KMS-11 (cell line): ENCODE results near the gene TTC28.

ENCODE experiments used
- H2AFZ ChIP-seq: fragments of 200-600 bp; sonication (generic); 2 replicates; pipeline ENCODE4 v1.6.1; 2016; ENCODE audit warnings: antibody characterized with exemption, mixed run types, low read depth
- H3K27ac ChIP-seq: fragments of 200-600 bp; sonication (generic); 2 replicates; pipeline ENCODE4 v1.6.1; 2016; ENCODE audit warnings: mild to moderate bottlenecking, mixed run types
- H3K27me3 ChIP-seq: fragments of 200-600 bp; sonication (generic); 2 replicates; pipeline ENCODE4 v1.6.1; 2017; ENCODE audit warnings: mild to moderate bottlenecking, low read depth, mixed run types, moderate library complexity; ENCODE audit not compliant: insufficient read depth
- H3K36me3 ChIP-seq: fragments of 200-600 bp; sonication (generic); 2 replicates; pipeline ENCODE4 v1.6.1; 2017; ENCODE audit warnings: mild to moderate bottlenecking, mixed run types; ENCODE audit not compliant: insufficient read depth
- H3K4me1 ChIP-seq: fragments of 200-600 bp; sonication (generic); 2 replicates; pipeline ENCODE4 v1.6.1; 2016; ENCODE audit warnings: mild to moderate bottlenecking, low read depth, mixed run types; ENCODE audit not compliant: poor library complexity, severe bottlenecking
- H3K4me2 ChIP-seq: fragments of 200-600 bp; sonication (generic); 2 replicates; pipeline ENCODE4 v1.7.0; 2016; ENCODE audit warnings: mild to moderate bottlenecking, mixed run types
- H3K4me3 ChIP-seq: fragments of 200-600 bp; sonication (generic); IDR thresholded peaks from 2 replicates; pipeline ENCODE4 v1.6.1; 2017; ENCODE audit warnings: low read depth, low read length, mixed read lengths; ENCODE audit not compliant: insufficient read depth
- H3K79me2 ChIP-seq: fragments of 200-600 bp; sonication (generic); 2 replicates; pipeline ENCODE4 v1.6.1; 2016; ENCODE audit warnings: low read depth, mixed run types; ENCODE audit not compliant: insufficient read depth
- H3K9ac ChIP-seq: fragments of 200-600 bp; sonication (generic); 2 replicates; pipeline ENCODE4 v1.6.1; 2016; ENCODE audit warnings: mild to moderate bottlenecking, mixed run types
- H4K20me1 ChIP-seq: fragments of 200-600 bp; sonication (generic); 2 replicates; pipeline ENCODE4 v1.6.1; 2016; ENCODE audit warnings: mild to moderate bottlenecking, mixed run types; ENCODE audit not compliant: insufficient read depth
- CTCF ChIP-seq: fragments of 200-600 bp; sonication (generic); conservative IDR thresholded peaks from 2 replicates; pipeline ENCODE4 v1.6.1; 2017; ENCODE audit warnings: low read depth, mild to moderate bottlenecking, antibody characterized with exemption, low read length, moderate library complexity, mixed read lengths

Gene TTC28

GRCh38 chr22:28484662-28485061 lies 195.0 kb downstream of the TTC28 start:
- TF ChIP-seq CTCF = no peak
- Histone ChIP-seq H3K4me2 (no peak overlapping the region), H3K4me3 (no peak overlapping the region), H3K27ac (no peak overlapping the region), H4K20me1 (no peaks in the 10 kb centered on the region), H3K79me2 (no peaks in the 10 kb centered on the region), H3K27me3 (no peaks in the 10 kb centered on the region), H3K36me3 (no peaks in the 10 kb centered on the region), H3K9ac (no peak overlapping the region), H3K4me1 (no peaks in the 10 kb centered on the region), H2AFZ (no peak overlapping the region)

GRCh38 chr22:28481725-28482124 lies 197.9 kb downstream of the TTC28 start:
- TF ChIP-seq CTCF = no peak

GRCh38 chr22:28480000-28480715 lies 199.5 kb downstream of the TTC28 start:
- H2AFZ ChIP-seq = no peak overlapping the region
- no peak overlapping the region for H3K9ac ChIP-seq
- no peaks in the 10 kb centered on the region for H3K27me3 ChIP-seq
- no peak for TF ChIP-seq CTCF
- no peaks in the 10 kb centered on the region; the same call in 1 of the 2 replicates for H4K20me1 ChIP-seq
- no peaks in the 10 kb centered on the region for H3K79me2 ChIP-seq
- no peaks in the 10 kb centered on the region for H3K4me1 ChIP-seq
- H3K27ac ChIP-seq = no peak overlapping the region
- no peaks in the 10 kb centered on the region for H3K36me3 ChIP-seq
- H3K4me2 ChIP-seq = no peak overlapping the region
- no peak overlapping the region for H3K4me3 ChIP-seq

More at GRCh38 chr22:28481725-28482124, 197.9 kb downstream of the TTC28 start:
- Histone ChIP-seq H3K79me2 (no peaks in the 10 kb centered on the region), H3K27ac (no peak overlapping the region), H4K20me1 (no peaks in the 10 kb centered on the region; the same call in 1 of the 2 replicates), H3K4me3 (no peak overlapping the region), H3K27me3 (no peaks in the 10 kb centered on the region), H2AFZ (no peak overlapping the region), H3K4me2 (no peak overlapping the region), H3K9ac (no peak overlapping the region), H3K36me3 (no peaks in the 10 kb centered on the region), H3K4me1 (no peaks in the 10 kb centered on the region)

- Histone ChIP-seq H3K4me2 (no peak overlapping the region), H4K20me1 (no peaks in the 10 kb centered on the region; the same call in 1 of the 2 replicates), H3K27ac (no peak overlapping the region), H3K4me3 (no peak overlapping the region), H3K79me2 (no peaks in the 10 kb centered on the region), H3K27me3 (no peaks in the 10 kb centered on the region), H3K9ac (no peak overlapping the region), H3K36me3 (no peaks in the 10 kb centered on the region), H2AFZ (no peak overlapping the region), H3K4me1 (no peaks in the 10 kb centered on the region)
- no peak for TF ChIP-seq CTCF
Measured at GRCh38 chr22:28478564-28478963, 201.1 kb downstream of the TTC28 start.
